SU-DHL-6 (cell line): ENCODE measurements around the gene BEND3.

Source experiments
- H2AFZ ChIP-seq: fragments of 200-600 bp; sonication (generic); 2 replicates; pipeline ENCODE4 v1.6.1; 2014; ENCODE audit warnings: low read depth, mild to moderate bottlenecking, moderate library complexity, mixed read lengths, antibody characterized with exemption, low read length; ENCODE audit not compliant: severe bottlenecking
- H3F3A ChIP-seq: fragments of 200-600 bp; shearing (Covaris generic); 2 replicates; pipeline ENCODE4 v1.6.0; 2016; ENCODE audit warnings: antibody characterized with exemption, mild to moderate bottlenecking; ENCODE audit not compliant: insufficient read depth
- H3K27ac ChIP-seq: fragments of 200-600 bp; sonication (generic); 2 replicates; pipeline ENCODE4 v1.5.1; 2016; ENCODE audit warnings: low read depth, mild to moderate bottlenecking, low read length, moderate library complexity, mixed read lengths
- H3K27me3 ChIP-seq: fragments of 200-600 bp; sonication (generic), shearing (Covaris generic); 2 replicates; pipeline ENCODE4 v1.6.0; 2014; ENCODE audit warnings: mild to moderate bottlenecking, low read length
- H3K36me3 ChIP-seq: fragments of 200-600 bp; sonication (generic); 2 replicates; pipeline ENCODE4 v1.6.1; 2014; ENCODE audit warnings: mild to moderate bottlenecking, low read length, mixed read lengths
- H3K4me2 ChIP-seq: fragments of 300-600, 200-600 bp; shearing (Covaris generic), sonication (generic); 2 replicates; pipeline ENCODE4 v1.6.0; 2014; ENCODE audit warnings: low read length, low read depth, mild to moderate bottlenecking; ENCODE audit not compliant: poor library complexity, severe bottlenecking
- H3K4me3 ChIP-seq: fragments of 200-600 bp; sonication (generic); 2 replicates; pipeline ENCODE4 v1.5.1; 2014; ENCODE audit warnings: antibody characterized with exemption, low read length, mild to moderate bottlenecking, mixed read lengths; ENCODE audit not compliant: insufficient read depth, poor library complexity, severe bottlenecking
- H3K79me2 ChIP-seq: fragments of 200-600 bp; sonication (generic); 2 replicates; pipeline ENCODE4 v1.6.1; 2014; ENCODE audit warnings: mild to moderate bottlenecking, low read length, moderate library complexity; ENCODE audit not compliant: insufficient read depth
- H3K9ac ChIP-seq: fragments of 200-600 bp; sonication (generic); 2 replicates; pipeline ENCODE4 v1.7.0; 2014; ENCODE audit warnings: mild to moderate bottlenecking, low read length
- H3K9me2 ChIP-seq: fragments of 200-600 bp; sonication (generic); replicated peaks from 2 replicates; pipeline ENCODE4 v1.6.1; 2014; ENCODE audit warnings: low read length; ENCODE audit not compliant: insufficient read depth
- H3K9me3 ChIP-seq: fragments of 200-600 bp; sonication (generic); 2 replicates; pipeline ENCODE4 v1.6.1; 2014; ENCODE audit warnings: low read length, mixed read lengths; ENCODE audit not compliant: insufficient read depth
- H4K20me1 ChIP-seq: fragments of 200-600 bp; sonication (generic); 2 replicates; pipeline ENCODE4 v1.6.1; 2014; ENCODE audit warnings: low read depth, mild to moderate bottlenecking, antibody characterized with exemption, low read length, moderate library complexity, mixed read lengths
- EZH2phosphoT487 ChIP-seq: fragments of 200-600 bp; sonication (generic), shearing (Covaris generic); conservative IDR thresholded peaks from 2 replicates; pipeline ENCODE4 v1.6.1; 2018; ENCODE audit warnings: mild to moderate bottlenecking, antibody characterized with exemption, low read length, moderate library complexity, mixed read lengths
- TF ChIP-seq, protein P1 (sequence below): fragments of 200-600 bp; sonication (generic); IDR thresholded peaks from one replicate; pipeline ENCODE4 v1.5.1; 2017; ENCODE audit warnings: antibody characterized with exemption, mild to moderate bottlenecking, low read length, moderate library complexity; ENCODE audit not compliant: insufficient read depth, poor library complexity, severe bottlenecking

Gene BEND3

DNA sequence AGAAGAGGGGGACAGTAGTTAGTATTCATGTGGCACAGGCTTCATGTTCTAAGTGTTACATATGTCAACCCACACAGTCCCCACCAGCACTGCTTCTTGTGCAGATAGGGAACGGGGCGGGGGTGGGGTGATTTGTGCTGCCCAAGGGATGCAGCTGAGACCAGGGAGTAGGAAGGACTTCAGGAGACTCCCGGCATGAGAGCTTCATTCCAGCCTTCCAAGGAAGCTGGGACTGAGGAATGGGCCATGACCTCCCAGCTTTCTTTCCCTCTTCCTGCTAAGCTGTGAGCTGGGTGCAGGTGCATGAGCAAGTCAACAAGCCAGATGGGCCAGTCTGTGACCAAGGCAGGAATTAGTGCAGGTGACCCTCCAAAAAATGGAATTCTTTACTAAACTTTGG, 9.2 kb downstream of the BEND3 start:
- Histone ChIP-seq H4K20me1 (no peaks in the 10 kb centered on the region), H3F3A (no peaks in the 10 kb centered on the region), H3K9me3 (no peaks in the 10 kb centered on the region), H3K27ac (no peak overlapping the region), H3K27me3 (no peaks in the 10 kb centered on the region), H3K9me2 (no peaks in the 10 kb centered on the region), H3K79me2 (0 out of 2 replicates have a peak, but pooled peaks cover 7% of the 10 kb centered on the region), H3K4me2 (no peak overlapping the region), H2AFZ (no peak overlapping the region), H3K4me3 (no peak overlapping the region), H3K9ac (no peak overlapping the region), H3K36me3 (no peaks in the 10 kb centered on the region)
- TF ChIP-seq, protein P1, sequence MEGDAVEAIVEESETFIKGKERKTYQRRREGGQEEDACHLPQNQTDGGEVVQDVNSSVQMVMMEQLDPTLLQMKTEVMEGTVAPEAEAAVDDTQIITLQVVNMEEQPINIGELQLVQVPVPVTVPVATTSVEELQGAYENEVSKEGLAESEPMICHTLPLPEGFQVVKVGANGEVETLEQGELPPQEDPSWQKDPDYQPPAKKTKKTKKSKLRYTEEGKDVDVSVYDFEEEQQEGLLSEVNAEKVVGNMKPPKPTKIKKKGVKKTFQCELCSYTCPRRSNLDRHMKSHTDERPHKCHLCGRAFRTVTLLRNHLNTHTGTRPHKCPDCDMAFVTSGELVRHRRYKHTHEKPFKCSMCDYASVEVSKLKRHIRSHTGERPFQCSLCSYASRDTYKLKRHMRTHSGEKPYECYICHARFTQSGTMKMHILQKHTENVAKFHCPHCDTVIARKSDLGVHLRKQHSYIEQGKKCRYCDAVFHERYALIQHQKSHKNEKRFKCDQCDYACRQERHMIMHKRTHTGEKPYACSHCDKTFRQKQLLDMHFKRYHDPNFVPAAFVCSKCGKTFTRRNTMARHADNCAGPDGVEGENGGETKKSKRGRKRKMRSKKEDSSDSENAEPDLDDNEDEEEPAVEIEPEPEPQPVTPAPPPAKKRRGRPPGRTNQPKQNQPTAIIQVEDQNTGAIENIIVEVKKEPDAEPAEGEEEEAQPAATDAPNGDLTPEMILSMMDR = no peak

DNA sequence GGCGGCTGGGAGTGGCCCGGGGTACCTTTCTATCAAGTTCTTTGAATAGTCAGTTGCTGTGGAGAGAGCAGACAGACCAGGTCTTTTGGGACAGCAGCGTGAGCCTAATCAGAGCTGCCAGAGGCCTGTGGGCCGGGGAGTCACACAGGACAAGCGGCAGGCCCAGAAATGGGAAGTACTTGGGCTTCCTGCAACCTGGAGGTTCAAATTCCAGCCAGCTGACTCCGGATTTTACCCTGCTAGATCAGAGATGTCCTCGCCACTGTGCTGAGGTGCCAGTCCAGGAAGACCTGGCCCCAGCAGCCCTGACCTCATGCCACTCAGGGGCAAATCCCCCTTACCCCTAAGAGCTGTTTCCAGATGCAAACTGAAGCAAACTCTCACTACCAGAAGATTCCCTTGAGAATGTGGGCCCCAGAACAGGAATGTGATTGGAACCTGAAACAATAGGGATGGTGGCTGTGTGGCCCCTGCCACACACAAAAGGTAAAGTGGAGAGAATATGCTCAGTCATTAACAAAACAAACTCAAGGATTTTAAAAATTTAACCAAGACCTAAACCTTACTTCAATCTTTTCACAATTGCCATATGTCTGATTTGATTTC, 9.7 kb downstream of the BEND3 start:
- Histone ChIP-seq H2AFZ (no peak overlapping the region), H3K4me2 (no peak overlapping the region), H3K79me2 (0 out of 2 replicates have a peak, but pooled peaks cover 7% of the 10 kb centered on the region), H3K4me3 (no peak overlapping the region), H4K20me1 (no peaks in the 10 kb centered on the region), H3K9me3 (no peaks in the 10 kb centered on the region), H3K36me3 (no peaks in the 10 kb centered on the region), H3K9me2 (no peaks in the 10 kb centered on the region), H3K27ac (no peak overlapping the region), H3K27me3 (no peaks in the 10 kb centered on the region), H3K9ac (no peak overlapping the region), H3F3A (no peaks in the 10 kb centered on the region)
- TF ChIP-seq, protein P1 = no peak
- no peak for TF ChIP-seq EZH2phosphoT487

DNA sequence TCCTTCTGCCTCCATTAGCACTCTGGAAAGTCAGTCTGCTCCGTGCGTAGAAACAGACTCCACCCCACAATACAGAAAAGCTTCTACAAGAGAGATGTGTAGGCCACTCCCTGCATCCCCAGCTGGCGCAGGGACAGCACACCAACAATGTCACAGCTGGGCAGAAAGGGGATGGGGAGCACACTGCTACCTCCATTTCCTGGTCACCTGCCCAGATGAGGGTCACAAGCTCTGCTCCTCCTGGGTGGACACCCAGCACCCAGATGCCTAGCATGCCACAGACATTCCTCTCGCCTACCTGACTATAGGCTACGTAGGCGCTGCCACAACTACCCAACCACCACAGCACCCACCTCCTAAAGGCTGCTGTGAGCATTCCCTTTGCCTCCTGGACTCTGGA, 12.2 kb downstream of the BEND3 start:
- Histone ChIP-seq H3K27me3 (no peaks in the 10 kb centered on the region), H3K27ac (no peak overlapping the region), H2AFZ (no peak overlapping the region), H3K9me2 (no peaks in the 10 kb centered on the region), H3K4me3 (no peak overlapping the region), H3K4me2 (no peak overlapping the region), H3K79me2 (0 out of 2 replicates have a peak, but pooled peaks cover 3% of the 10 kb centered on the region), H3K36me3 (no peaks in the 10 kb centered on the region), H3K9ac (no peak overlapping the region), H4K20me1 (no peaks in the 10 kb centered on the region), H3K9me3 (no peaks in the 10 kb centered on the region), H3F3A (no peaks in the 10 kb centered on the region)
- TF ChIP-seq, protein P1 = no peak
- no peak for TF ChIP-seq EZH2phosphoT487
